Measurements from ENCODE around the gene TASP1. TPM values are rescaled to one million over a fixed set of nuclear protein-coding genes. Genes with fewer than 3 reads are reported as not detected.

TASP1 gene
- total RNA-seq, 1 experiment from 2014 or later, result 8.3 TPM

- no peak for DNase-seq (ENCODE audit: low read depth)
Measured at GRCh38 chr20:13353261-13353945, 285.3 kb downstream of the TASP1 start.

DNA sequence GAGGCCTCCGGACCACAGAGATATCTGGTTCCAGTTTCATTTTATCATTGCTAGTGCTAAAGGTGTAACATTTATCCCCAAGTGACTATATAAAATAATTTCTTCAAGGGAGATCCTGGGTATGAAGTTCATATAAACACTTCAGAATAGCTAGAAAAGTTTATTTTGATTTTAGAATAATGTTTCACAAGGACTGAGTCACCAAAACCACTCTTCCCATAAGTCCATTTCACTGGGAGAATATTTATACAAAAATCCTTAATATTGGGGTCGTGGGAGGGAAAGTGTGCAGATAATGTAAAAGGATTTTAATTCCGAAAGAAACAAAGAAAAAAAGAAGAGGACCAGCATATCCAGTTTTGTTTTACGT lies 289.5 kb downstream of the TASP1 start:
- DNase-seq (ENCODE audit: low read depth), result no peak

DNA sequence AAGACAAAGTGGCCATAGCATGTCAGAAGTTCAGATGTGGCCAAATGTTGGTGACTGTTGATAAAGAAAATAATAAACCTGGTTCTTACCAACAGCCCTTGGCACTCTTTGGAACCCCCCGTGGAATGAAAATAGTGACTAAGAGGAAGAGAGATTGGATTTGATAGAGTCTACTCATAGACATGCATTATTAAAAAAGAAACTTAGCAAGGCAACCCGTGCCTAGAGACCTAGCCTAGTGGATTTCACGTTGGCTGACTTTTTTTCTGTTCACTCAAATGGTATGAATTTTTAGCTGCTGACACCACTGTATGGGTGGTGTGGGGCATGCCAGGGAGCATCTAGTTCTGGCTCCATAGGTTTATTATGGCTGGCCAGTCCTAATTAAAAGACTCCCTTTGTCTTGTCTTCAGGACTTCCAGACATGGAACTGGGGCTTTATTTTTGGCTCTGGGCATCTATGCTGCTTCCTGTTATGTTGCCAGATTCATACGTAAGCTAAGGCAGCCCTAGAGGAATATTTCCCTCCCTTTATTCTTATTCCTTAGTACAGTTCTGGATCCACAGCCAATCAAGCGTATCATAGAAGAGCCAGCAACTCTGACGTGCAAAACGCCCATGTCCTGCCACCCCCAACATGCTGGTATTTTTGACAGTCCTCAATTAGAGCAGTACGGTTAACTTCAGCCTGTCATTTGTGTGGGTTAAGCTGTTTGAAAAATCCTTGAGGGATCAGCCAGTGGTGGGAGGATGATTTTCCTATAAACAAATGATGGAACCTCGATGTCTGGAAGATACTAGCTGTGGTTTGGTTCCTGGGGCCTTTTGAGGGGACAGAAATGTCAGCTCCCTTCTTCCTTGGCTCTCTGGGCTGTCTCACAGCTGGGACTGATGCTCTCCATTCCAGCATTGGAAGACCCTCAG lies 290.2 kb downstream of the TASP1 start:
- DNase-seq (ENCODE audit: low read depth), result no peak

GRCh38 chr20:13344671-13345070 lies 294.1 kb downstream of the TASP1 start:
- DNase-seq (ENCODE audit: low read depth), result no peak

DNA sequence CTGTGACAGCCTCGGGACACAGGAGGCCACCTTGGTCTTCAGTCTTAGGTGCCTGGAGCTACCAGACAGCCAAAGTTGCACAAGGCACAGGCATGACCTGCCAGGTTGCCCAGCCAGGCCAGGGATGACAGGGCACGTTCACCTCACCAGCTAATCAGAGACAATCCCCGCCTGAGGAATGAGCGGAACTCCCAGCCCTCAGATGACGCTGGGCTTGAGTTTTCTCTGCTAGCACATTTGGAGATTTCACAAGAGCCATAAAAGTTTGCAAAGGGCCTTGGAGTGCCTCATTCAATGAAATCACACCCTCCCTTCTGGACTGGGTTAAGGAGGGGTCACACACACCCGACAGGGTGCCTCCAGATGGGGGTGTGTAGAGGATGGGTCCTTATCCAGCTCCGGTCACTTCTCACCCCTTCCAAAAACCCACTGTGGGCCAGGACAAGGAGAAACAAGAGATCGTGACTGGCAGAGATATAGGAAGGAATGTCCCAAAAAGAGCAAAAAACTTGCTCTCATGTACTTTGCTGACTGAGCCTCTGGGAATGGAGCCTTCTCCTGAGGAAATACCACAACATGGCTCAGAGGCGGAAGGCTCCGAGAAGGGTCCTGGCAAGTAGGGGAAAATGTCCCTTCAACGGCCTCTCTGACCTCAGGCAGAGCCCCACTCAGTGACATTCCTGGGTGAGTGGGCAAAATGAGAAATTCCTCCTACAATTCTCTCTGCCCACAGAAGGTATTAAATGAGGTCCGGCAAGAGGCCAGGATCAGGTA lies 296.1 kb downstream of the TASP1 start:
- DNase-seq (ENCODE audit: low read depth), result no peak

DNA sequence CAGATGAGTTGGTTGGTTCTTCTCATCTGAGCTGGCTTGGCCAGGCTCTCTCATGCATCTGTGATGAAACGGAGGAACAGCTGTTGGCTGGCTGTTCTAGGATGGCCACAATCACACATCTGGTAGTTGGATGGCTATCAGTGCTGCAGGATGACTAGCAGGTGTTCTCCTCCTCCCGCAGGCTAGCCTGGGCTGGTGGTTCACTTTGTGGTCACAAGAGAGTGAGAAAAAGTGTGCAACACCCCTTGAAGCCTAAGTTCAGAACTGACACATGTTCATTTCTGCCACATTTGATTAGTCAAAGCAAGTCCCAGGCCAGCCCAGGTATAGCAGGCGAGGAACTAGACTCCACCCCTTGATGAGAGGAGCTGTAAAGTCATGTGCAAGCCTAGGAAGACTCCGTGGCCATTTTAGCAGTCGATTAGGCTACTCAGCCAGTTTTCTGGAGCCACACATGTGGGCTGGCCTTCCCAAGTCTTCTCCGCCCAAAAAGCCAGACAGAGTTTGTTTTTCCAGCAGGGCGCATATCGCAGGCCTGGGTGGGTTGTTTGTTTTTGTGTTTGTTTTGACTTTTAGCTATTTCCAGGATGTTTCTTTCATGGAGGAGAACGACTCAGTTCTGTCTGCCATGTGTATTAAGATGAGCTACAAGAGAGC lies 296.9 kb downstream of the TASP1 start:
- no peak for DNase-seq (ENCODE audit: low read depth)

GRCh38 chr20:13340088-13340487 lies 298.6 kb downstream of the TASP1 start:
- no peak for DNase-seq (ENCODE audit: low read depth)

Other genes with a start within 250 kb of the TASP1 start
- gene ESF1, start 146.0 kb upstream of the TASP1 start, total RNA-seq (2014; rRNA removed; shearing (Covaris generic)), result 11.4 and 11.5 TPM in 2 replicates
- 17.4 and 20.1 TPM in 2 replicates for gene NDUFAF5, start 146.1 kb upstream of the TASP1 start, total RNA-seq (2014; rRNA removed; shearing (Covaris generic))

Data from HT1080 (cell line).